ENCODE data around the gene HIBCH. TPM values are rescaled to one million over a fixed set of nuclear protein-coding genes. Genes with fewer than 3 reads are reported as not detected.

Gene HIBCH
- total and polyA plus RNA-seq, 2 of the 13 experiments (the other 11 are each of a cell fraction or from before 2014, with no cell fraction given) = 18.8 to 49.5 TPM

- TF ChIP-seq, protein P1, sequence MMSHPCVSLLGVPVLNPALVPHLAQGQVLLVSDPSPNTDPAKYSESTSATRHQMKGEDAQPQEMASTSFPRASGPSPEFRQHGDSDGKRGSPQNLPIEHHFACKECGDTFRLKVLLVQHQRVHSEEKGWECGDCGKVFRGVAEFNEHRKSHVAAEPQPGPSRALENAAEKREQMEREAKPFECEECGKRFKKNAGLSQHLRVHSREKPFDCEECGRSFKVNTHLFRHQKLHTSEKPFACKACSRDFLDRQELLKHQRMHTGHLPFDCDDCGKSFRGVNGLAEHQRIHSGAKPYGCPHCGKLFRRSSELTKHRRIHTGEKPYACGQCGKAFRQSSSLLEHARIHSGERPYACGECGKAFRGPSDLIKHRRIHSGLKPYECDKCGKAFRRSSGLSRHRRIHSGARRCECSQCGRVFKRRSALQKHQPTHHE (CRISPR knock-in tag; IDR thresholded peaks at IDR 0.05; ENCODE audit: borderline replicate concordance) = no peak
- TF ChIP-seq MAFF (IDR thresholded peaks at IDR 0.05; ENCODE audit: low read depth, low read length) (no peak), HNRNPLL (IDR thresholded peaks at IDR 0.05; ENCODE audit: low read depth, low read length, poor library complexity, severe bottlenecking) (peak; percentile 91), ZNF17 (CRISPR knock-in tag; IDR thresholded peaks at IDR 0.05) (no peak), MLX (CRISPR knock-in tag; IDR thresholded peaks at IDR 0.05) (peak; percentile 74), ZNF792 (CRISPR knock-in tag; IDR thresholded peaks at IDR 0.05) (peak; percentile 96), NR1H2 (CRISPR knock-in tag; IDR thresholded peaks at IDR 0.05; ENCODE audit: borderline replicate concordance, low read depth) (no peak), HOXA9 (CRISPR knock-in tag; IDR thresholded peaks at IDR 0.05; ENCODE audit: borderline replicate concordance) (peak; percentile 39; the same call in 1 of the 2 replicates), ZZZ3 (CRISPR knock-in tag; IDR thresholded peaks at IDR 0.05; ENCODE audit: borderline replicate concordance) (peak; percentile 84; the same call in 1 of the 2 replicates), ZNF556 (CRISPR knock-in tag; IDR thresholded peaks at IDR 0.05; ENCODE audit: borderline replicate concordance) (peak; percentile 99; the same call in 1 of the 2 replicates), MATR3 (CRISPR knock-in tag; IDR thresholded peaks at IDR 0.05) (no peak), U2AF2 (IDR thresholded peaks at IDR 0.05; ENCODE audit: low read depth, low read length) (no peak), ZNF772 (CRISPR knock-in tag; IDR thresholded peaks at IDR 0.05) (peak; percentile 89), FOXP4 (CRISPR knock-in tag; IDR thresholded peaks at IDR 0.05) (peak; percentile 78; the same call in 1 of the 2 replicates), SP5 (CRISPR knock-in tag; IDR thresholded peaks at IDR 0.05; ENCODE audit: borderline replicate concordance, low read depth) (peak; percentile 98)
- TF ChIP-seq, protein P2, sequence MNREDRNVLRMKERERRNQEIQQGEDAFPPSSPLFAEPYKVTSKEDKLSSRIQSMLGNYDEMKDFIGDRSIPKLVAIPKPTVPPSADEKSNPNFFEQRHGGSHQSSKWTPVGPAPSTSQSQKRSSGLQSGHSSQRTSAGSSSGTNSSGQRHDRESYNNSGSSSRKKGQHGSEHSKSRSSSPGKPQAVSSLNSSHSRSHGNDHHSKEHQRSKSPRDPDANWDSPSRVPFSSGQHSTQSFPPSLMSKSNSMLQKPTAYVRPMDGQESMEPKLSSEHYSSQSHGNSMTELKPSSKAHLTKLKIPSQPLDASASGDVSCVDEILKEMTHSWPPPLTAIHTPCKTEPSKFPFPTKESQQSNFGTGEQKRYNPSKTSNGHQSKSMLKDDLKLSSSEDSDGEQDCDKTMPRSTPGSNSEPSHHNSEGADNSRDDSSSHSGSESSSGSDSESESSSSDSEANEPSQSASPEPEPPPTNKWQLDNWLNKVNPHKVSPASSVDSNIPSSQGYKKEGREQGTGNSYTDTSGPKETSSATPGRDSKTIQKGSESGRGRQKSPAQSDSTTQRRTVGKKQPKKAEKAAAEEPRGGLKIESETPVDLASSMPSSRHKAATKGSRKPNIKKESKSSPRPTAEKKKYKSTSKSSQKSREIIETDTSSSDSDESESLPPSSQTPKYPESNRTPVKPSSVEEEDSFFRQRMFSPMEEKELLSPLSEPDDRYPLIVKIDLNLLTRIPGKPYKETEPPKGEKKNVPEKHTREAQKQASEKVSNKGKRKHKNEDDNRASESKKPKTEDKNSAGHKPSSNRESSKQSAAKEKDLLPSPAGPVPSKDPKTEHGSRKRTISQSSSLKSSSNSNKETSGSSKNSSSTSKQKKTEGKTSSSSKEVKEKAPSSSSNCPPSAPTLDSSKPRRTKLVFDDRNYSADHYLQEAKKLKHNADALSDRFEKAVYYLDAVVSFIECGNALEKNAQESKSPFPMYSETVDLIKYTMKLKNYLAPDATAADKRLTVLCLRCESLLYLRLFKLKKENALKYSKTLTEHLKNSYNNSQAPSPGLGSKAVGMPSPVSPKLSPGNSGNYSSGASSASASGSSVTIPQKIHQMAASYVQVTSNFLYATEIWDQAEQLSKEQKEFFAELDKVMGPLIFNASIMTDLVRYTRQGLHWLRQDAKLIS (CRISPR knock-in tag; IDR thresholded peaks at IDR 0.05) = no peak
- TF ChIP-seq, protein P3, sequence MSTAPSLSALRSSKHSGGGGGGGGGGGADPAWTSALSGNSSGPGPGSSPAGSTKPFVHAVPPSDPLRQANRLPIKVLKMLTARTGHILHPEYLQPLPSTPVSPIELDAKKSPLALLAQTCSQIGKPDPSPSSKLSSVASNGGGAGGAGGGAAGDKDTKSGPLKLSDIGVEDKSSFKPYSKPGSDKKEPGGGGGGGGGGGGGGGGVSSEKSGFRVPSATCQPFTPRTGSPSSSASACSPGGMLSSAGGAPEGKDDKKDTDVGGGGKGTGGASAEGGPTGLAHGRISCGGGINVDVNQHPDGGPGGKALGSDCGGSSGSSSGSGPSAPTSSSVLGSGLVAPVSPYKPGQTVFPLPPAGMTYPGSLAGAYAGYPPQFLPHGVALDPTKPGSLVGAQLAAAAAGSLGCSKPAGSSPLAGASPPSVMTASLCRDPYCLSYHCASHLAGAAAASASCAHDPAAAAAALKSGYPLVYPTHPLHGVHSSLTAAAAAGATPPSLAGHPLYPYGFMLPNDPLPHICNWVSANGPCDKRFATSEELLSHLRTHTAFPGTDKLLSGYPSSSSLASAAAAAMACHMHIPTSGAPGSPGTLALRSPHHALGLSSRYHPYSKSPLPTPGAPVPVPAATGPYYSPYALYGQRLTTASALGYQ (CRISPR knock-in tag; IDR thresholded peaks at IDR 0.05) = no peak; the same call in 1 of the 2 replicates
- TF ChIP-seq, protein P4, sequence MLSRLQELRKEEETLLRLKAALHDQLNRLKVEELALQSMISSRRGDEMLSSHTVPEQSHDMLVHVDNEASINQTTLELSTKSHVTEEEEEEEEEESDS (CRISPR knock-in tag; IDR thresholded peaks at IDR 0.05; ENCODE audit: borderline replicate concordance) = no peak
These were observed at the start of gene HIBCH (continued) for GRCh38 chr2:190319555-190320498.
